ENCODE results near the gene ZBP1.

Gene ZBP1

GRCh38 chr20:57616143-57616951 lies 3.9 kb downstream of the ZBP1 start:
- no peak for DNase-seq

- no peak for DNase-seq
Measured at GRCh38 chr20:57615445-57615811, 4.8 kb downstream of the ZBP1 start.

DNA sequence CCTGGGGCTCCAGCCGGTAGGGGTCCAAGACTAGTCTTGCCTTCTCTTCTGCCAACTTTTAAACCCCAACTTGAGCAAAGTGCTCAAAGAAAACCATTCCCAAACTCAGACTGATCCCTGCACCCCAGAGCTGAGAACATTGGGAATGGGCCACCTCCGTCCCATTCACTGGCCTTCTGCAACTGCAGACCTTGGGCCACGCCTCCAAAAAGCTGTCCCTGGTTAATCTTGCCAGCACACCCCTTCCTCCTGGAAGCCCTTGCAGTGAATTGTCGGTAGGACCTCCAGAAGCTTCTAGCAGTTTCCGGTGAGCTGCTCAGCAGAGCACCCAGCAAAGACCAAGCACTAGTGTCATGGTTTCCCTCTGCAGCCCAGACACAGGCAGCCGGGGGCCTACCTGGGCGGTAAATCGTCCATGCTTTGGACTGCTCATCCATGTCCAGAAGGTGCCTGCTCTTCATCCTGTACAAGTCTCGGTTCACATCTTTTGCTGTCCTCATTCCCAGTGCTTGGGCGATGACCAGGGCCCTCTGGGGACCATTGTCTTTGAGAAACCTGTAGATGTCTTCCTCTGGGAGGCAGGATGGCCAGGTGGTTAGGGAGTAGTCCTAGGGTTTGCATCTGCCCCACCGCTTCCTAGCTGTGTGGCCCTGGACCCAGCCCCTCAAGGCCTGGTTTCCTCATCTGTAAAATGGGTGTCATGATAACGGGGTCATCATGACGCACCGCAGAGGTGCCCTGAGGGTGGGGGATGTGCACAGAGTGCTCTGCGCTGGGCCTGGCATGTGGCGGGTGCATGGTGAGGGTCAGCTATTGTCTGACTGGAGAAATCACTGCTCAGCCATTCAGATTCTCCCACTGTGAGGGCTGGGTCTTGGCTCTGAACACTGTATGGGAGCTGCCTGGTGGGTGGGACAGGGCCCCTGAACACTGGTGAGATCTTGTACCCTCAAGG lies 5.5 kb downstream of the ZBP1 start:
- no peak for DNase-seq

- DNase-seq, result no peak
Measured at GRCh38 chr20:57613481-57613921, 6.7 kb downstream of the ZBP1 start.

DNA sequence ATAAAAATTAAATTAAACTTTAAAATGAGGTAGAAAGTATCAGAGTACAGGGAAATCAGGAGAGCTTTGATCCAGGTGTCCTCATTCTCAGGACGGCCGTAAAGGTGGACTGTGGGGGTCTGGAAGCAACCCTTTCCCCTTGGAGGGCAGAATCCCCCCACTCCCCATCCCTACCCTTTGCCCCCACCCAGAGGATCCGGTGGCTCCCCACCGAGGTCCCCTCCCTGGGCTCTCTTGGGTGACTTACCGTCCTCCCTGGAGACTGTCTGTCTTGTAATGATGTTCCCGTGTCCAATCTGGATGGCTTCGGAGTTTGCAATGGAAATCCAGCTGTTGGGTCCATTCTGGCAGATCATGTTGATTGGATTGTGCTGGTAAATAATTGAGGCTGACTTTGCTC lies 7.3 kb downstream of the ZBP1 start:
- no peak for DNase-seq

DNA sequence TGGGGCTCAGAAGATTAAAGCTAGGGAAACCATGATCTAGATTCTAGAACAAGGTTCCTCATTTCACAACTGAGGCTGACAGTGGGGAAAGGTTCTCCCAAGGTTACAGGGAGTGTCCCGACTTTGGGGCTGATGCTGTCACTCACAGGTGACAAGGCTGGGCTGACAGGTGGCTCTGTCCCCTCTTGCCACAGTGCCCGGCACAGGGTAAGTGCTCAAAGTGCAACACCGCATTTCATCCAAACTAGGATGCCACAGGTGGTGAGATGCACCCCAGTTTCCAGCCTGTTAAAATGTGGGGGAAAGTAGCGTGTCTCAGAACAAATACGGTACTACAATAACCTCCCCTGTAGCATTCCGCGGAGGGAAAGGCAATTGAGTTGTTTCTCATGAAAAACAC lies 7.8 kb downstream of the ZBP1 start:
- DNase-seq, result no peak

- no peak for DNase-seq
Measured at GRCh38 chr20:57611586-57612311, 8.5 kb downstream of the ZBP1 start.

GRCh38 chr20:57610261-57610952 lies 9.8 kb downstream of the ZBP1 start:
- DNase-seq, result no peak

DNA sequence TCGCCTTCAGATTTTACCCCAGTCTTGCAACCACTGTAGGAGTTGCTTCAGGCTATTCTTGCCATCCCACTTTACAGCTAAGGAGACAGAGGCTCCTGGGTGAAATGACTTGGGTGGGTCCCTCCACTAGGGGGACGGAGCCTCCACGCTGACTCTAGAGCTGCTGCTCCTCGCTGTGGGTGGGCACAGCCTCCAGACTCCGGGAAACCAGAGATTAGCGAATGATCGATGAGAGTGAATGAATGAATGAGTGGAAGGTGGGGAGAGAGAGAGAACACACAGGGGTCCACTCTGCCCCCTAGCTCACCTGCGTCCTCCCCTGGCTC lies 10.4 kb downstream of the ZBP1 start:
- DNase-seq, result no peak

GRCh38 chr20:57609086-57609841 lies 11.0 kb downstream of the ZBP1 start:
- DNase-seq, result no peak

DNA sequence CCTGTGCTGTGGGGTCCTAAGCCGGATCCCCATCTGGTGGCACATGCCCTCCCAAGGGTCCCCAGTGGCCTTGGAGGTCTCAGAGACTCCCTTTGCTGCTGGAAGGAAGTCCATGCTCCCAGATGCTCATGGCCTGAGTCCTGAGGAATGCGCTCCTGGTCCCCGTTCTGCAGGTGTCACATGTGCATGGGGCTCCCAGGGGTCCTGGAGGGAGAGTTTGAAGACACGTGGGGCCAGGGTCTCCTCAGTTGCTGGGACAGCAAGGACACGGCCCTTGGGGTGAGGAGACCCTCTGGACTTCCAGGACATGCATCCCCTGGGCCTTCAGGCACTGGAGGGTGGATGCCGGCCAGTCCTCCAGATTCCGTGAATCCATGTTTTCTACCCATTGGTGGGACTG lies 11.7 kb downstream of the ZBP1 start:
- DNase-seq, result no peak

DNA sequence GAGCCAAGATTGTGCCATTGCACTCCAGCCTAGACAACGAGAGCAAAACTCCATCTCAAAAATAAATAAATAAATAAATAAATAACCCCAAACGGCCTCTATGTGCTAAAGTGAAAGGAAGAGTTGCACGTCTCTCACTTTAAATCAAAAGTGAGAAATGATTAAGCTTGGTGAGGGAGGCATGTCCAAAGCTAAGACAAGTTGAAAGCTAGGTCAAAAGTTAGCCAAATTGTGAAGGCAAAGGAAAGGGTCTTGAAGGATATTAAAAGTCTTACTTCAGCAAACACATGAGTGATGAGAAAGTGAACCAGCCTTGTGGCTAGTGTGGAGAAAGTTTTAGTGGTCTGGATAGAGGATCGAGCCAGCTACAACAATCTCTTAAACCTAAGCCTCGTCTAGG lies 14.3 kb downstream of the ZBP1 start:
- DNase-seq, result no peak

DNA sequence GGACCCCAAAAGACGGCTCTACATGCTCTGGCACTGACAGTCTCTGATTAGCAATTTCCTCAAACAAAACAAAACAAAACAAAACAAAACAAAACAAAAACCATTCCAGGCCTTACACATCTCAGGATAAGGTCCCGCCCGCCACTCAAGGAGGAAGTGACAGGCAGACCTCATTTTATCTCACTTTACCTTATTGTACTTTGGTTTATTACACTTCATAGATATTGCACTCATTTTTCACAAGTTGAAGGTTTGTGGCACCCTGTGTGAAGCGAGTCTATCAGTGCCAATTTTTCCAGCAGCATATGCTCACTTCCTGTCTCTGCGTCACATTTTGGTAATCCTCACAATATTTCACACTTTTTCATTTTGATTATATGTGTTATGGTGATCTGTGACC lies 15.2 kb downstream of the ZBP1 start:
- no peak for DNase-seq

GRCh38 chr20:57603120-57603519 lies 17.1 kb downstream of the ZBP1 start:
- DNase-seq, result no peak

DNA sequence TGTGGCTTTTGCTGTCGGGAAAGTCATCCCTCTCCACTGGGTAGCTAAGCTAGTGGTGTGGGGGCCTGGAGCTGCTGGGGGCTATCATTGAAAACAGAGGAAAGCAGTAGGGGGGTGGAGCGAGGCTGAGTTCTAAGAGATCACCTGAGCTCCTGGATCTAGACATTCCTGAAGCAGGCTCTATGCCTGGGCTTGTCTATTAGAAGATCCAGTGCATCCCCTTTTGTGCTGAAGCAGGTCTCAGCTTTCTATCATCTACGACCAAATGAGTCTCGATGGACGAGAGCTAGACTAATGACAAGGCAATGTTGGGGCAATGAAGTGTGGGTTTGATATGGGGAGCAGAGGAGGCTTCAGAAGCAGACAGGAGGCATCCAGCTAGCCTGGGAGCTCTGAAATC lies 18.5 kb downstream of the ZBP1 start:
- DNase-seq, result no peak

- no peak for DNase-seq
Measured at GRCh38 chr20:57601211-57601570, 19.0 kb downstream of the ZBP1 start.

GRCh38 chr20:57600320-57601210 lies 19.7 kb downstream of the ZBP1 start:
- DNase-seq, result no peak

DNA sequence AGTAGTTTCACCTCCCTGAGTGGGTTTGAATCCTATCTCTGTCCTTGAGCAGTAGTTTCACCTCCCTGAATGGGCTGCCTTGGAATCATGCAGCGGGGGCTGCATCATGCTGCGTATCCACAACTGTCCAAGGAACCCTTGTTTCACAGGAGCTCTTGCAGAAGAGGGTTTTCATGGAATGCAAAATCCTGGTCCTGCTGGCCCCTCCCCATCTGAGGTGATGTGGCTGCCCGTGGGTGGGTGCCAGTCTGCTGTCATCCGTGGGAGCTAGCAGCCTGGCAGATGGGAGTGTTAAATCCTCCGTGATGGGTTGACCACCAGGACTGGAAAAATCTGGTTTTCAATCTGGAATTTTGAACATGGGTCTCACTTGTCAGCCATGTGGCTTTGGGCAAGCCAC lies 21.7 kb downstream of the ZBP1 start:
- DNase-seq, result no peak

- no peak for DNase-seq
Measured at GRCh38 chr20:57598060-57598459, 22.2 kb downstream of the ZBP1 start.

DNA sequence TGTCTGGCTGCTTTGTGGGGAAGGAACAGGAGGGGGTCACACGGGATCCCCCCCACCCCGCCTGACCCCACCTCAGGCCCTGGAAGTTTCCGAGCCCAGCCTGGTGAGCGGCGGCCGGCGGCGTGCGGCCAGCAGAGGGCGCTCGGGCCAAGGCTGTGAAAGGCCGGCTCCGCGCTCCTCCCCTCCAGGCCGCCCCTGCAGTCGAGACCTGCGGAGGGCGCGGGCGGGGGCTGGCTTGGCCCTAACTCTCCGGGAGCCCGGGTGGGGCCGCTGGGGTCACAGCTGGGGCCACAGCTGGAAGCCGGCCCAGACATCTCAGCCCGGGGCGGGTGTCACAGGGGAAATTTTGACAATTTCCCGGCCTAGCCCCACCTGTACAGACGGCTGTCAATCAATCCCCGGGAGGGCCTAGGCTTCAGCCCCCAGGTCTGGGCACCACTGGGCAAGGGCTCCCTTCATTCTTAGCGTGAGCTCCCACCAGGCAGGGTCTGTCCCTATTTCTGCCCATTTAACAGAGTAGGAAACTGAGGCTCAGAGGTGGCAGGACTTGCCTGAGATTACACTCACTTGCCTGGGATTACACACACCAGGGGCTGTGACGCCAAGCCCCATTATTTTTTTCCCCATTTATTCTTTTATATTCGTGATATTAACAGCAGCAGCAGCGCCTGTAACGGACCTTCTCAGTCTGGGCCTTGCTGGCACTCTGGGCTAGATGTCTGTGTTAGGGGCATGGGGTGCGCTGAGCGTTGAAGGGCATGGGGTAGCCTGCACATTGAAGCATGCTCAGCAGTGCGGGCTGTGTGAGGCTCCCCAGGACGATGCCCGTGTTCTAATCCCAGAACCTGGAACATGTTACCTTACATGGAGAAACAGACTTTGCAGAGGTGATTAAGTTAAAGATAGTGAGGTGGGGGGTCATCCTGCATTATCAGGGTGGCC lies 23.0 kb downstream of the ZBP1 start:
- DNase-seq, result peak; percentile 70 to 76
